Loucy (cell line): Measurements from ENCODE around the gene SLC19A3.
"Not testable (repeated sequence)": the region's sequence is repeated elsewhere in the genome, so short reads cannot be mapped to it uniquely, and the experiment has no call there.

ENCODE experiments used
- H2AFZ ChIP-seq: fragments of 200-600 bp; sonication (generic); 2 replicates; pipeline ENCODE4 v1.6.0; 2016; ENCODE audit warnings: antibody characterized with exemption, mild to moderate bottlenecking, low read length, moderate library complexity
- H3F3A ChIP-seq: fragments of 200-600 bp; 2 replicates; pipeline ENCODE4 v1.6.0; 2016; ENCODE audit warnings: antibody characterized with exemption, low read depth, mild to moderate bottlenecking
- H3K27me3 ChIP-seq: fragments of 200-600 bp; sonication (generic); 2 replicates; pipeline ENCODE4 v1.6.1; 2014; ENCODE audit warnings: low read length, mild to moderate bottlenecking; ENCODE audit not compliant: insufficient read depth, poor library complexity, severe bottlenecking
- H3K36me3 ChIP-seq: fragments of 200-600 bp; sonication (generic); 2 replicates; pipeline ENCODE4 v1.6.1; 2016; ENCODE audit warnings: low read length; ENCODE audit not compliant: insufficient read depth
- H3K4me1 ChIP-seq: fragments of 200-600 bp; sonication (generic); 2 replicates; pipeline ENCODE4 v1.5.1; 2014; ENCODE audit warnings: low read length, mild to moderate bottlenecking; ENCODE audit not compliant: insufficient read depth, poor library complexity, severe bottlenecking
- H3K4me2 ChIP-seq: fragments of 200-600 bp; sonication (generic); 2 replicates; pipeline ENCODE4 v1.6.0; 2014; ENCODE audit warnings: antibody characterized with exemption, low read length, low read depth, mild to moderate bottlenecking; ENCODE audit not compliant: poor library complexity, severe bottlenecking
- H3K4me3 ChIP-seq: fragments of 200-600 bp; sonication (generic); 2 replicates; pipeline ENCODE4 v1.5.1; 2014; ENCODE audit warnings: low read length, mild to moderate bottlenecking, mixed read lengths; ENCODE audit not compliant: poor library complexity, severe bottlenecking
- H3K79me2 ChIP-seq: fragments of 200-600 bp; sonication (generic); 2 replicates; pipeline ENCODE4 v1.6.1; 2014; ENCODE audit warnings: low read length; ENCODE audit not compliant: insufficient read depth
- H3K9ac ChIP-seq: fragments of 200-600 bp; sonication (generic); 2 replicates; pipeline ENCODE4 v1.6.0; 2014; ENCODE audit warnings: mild to moderate bottlenecking, low read depth, low read length, moderate library complexity; ENCODE audit not compliant: poor library complexity, severe bottlenecking
- H3K9me2 ChIP-seq: fragments of 200-600 bp; sonication (generic); replicated peaks from 2 replicates; pipeline ENCODE4 v1.6.1; 2016; ENCODE audit warnings: low read depth, low read length, mixed read lengths
- H3K9me3 ChIP-seq: fragments of 200-600 bp; sonication (generic); 2 replicates; pipeline ENCODE4 v1.6.1; 2014; ENCODE audit warnings: mild to moderate bottlenecking, antibody characterized with exemption, low read length, low read depth; ENCODE audit not compliant: insufficient read depth
- H4K20me1 ChIP-seq: fragments of 200-600 bp; sonication (generic); 2 replicates; pipeline ENCODE4 v1.6.0; 2014; ENCODE audit warnings: antibody characterized with exemption, low read length, mild to moderate bottlenecking; ENCODE audit not compliant: insufficient read depth, poor library complexity, severe bottlenecking
- CTCF ChIP-seq: fragments of 200-600 bp; sonication (generic); conservative IDR thresholded peaks from 2 replicates; pipeline ENCODE4 v1.5.1; 2014; ENCODE audit warnings: mild to moderate bottlenecking, antibody characterized with exemption, low read length
- EZH2phosphoT487 ChIP-seq: fragments of 200-600 bp; IDR thresholded peaks from 2 replicates; pipeline ENCODE4 v1.6.1; 2018; ENCODE audit warnings: antibody characterized with exemption, mild to moderate bottlenecking, moderate library complexity, borderline replicate concordance

SLC19A3 gene

GRCh38 chr2:227724394-227725039 lies 6.7 kb upstream of the SLC19A3 start, which contains the start of gene SCYGR6:
SCYGR6 (minus strand) TSS chr2:227724757; CDS start chr2:227724757, 0 bp downstream.
- Histone ChIP-seq H3K9me3 (no peaks in the 10 kb centered on the region), H3K79me2 (no peaks in the 10 kb centered on the region), H3K4me2 (no peak within 1 kb of the TSS), H3K9ac (no peak within 1 kb of the TSS), H3K36me3 (no peaks in the 10 kb centered on the region), H3K4me1 (no peaks in the 10 kb centered on the region), H2AFZ (no peak within 1 kb of the TSS), H3K4me3 (no peak within 1 kb of the TSS), H3K9me2 (no peaks in the 10 kb centered on the region), H3K27me3 (no peaks in the 10 kb centered on the region), H4K20me1 (no peaks in the 10 kb centered on the region), H3F3A (no peaks in the 10 kb centered on the region)
- no peak for TF ChIP-seq EZH2phosphoT487
- no peak for TF ChIP-seq CTCF

GRCh38 chr2:227722821-227723220 lies 5.0 kb upstream of the SLC19A3 start:
- not testable (repeated sequence) for H3K9me2 ChIP-seq, H2AFZ ChIP-seq, H3K4me1 ChIP-seq, H3K27me3 ChIP-seq, H4K20me1 ChIP-seq, H3K36me3 ChIP-seq, H3K4me3 ChIP-seq, H3K4me2 ChIP-seq, H3F3A ChIP-seq, H3K9me3 ChIP-seq, H3K79me2 ChIP-seq, H3K9ac ChIP-seq

- Histone ChIP-seq H3K36me3 (no peaks in the 10 kb centered on the region), H3K4me3 (no peak overlapping the region), H3K4me2 (no peak overlapping the region), H3K9me3 (no peaks in the 10 kb centered on the region), H2AFZ (no peak overlapping the region), H3K79me2 (no peaks in the 10 kb centered on the region), H4K20me1 (no peaks in the 10 kb centered on the region), H3F3A (no peaks in the 10 kb centered on the region), H3K9me2 (no peaks in the 10 kb centered on the region), H3K27me3 (no peaks in the 10 kb centered on the region), H3K4me1 (no peaks in the 10 kb centered on the region), H3K9ac (no peak overlapping the region)
- TF ChIP-seq CTCF, result no peak
- no peak for TF ChIP-seq EZH2phosphoT487
Observed at GRCh38 chr2:227720680-227721079, 2.9 kb upstream of the SLC19A3 start.

GRCh38 chr2:227719641-227720040 lies 1.8 kb upstream of the SLC19A3 start:
- no peak for TF ChIP-seq CTCF
- TF ChIP-seq EZH2phosphoT487, result no peak
- Histone ChIP-seq H3K9ac (no peak overlapping the region), H3K36me3 (no peaks in the 10 kb centered on the region), H3F3A (no peaks in the 10 kb centered on the region), H2AFZ (no peak overlapping the region), H3K4me2 (no peak overlapping the region), H4K20me1 (no peaks in the 10 kb centered on the region), H3K27me3 (no peaks in the 10 kb centered on the region), H3K79me2 (no peaks in the 10 kb centered on the region), H3K4me1 (no peaks in the 10 kb centered on the region), H3K9me2 (no peaks in the 10 kb centered on the region), H3K4me3 (no peak overlapping the region), H3K9me3 (no peaks in the 10 kb centered on the region)
